ENCODE data around the gene RAB8B.
"Not testable (repeated sequence)": the region's sequence is repeated elsewhere in the genome, so short reads cannot be mapped to it uniquely, and the experiment has no call there.

Gene RAB8B

DNA sequence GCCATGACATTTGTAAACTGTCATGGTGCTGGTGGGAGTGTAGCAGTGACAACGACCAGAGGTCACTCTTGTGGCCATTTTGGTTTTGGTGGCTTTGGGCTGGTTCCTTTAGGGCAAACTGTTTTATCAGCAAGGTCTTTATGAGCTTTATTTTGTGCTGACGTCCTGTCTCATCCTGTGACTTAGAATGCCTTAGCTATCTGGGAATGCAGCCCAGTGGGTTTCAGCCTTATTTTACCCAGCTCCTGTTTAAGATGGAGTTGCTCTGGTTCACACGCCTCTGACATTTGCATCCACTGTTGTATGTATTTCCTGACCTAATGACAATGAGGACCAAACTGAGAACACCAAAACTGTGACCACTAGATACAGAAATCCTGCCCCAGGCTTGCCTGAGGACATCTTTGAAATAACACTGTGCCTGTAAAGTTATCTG, 37.6 kb downstream of the RAB8B start:
- DNase-seq, result no peak
- intact Hi-C loops (cut with DNase I), result no loop called here

DNA sequence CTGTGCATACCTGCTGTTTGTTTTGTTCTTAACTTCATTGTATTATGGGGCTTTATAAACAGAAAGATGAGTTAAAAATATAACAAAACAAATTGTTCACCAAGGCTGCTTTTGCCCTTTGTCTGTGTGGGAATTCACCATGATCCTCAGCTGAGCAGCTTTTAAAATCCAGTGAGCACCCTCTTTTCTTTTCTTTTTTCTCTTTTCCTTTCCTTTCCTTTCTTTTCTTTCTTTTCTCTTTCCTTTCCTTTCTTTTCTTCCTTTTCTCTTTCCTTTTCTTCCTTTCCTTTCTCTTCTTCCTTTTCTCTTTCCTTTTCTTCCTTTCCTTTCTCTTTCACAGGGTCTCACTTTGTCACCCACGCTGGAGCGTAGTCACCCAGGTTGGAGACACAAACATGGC, 38.3 kb downstream of the RAB8B start:
- DNase-seq, result no peak
- intact Hi-C loops (cut with DNase I), result no loop called here

DNA sequence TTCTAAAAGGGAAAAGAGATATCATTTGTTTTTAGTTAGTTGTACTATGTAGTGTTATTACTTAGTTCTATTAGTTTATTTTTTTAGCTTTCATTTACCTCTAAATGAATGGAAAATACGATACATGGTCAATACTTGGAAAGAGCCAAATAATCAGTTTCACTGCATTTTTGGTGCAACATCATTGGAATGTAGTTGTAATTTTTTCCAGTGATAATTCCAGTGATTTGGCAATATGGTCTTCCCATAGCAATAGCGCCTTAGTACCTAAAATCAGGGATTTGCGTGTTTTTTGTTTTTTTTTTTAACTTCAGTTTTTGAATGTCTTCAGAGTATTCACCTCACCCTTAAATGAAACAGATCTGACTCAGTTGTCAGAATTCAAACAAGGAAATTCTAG, 41.8 kb downstream of the RAB8B start:
- intact Hi-C loops (cut with DNase I), result no loop called here
- no peak for DNase-seq

DNA sequence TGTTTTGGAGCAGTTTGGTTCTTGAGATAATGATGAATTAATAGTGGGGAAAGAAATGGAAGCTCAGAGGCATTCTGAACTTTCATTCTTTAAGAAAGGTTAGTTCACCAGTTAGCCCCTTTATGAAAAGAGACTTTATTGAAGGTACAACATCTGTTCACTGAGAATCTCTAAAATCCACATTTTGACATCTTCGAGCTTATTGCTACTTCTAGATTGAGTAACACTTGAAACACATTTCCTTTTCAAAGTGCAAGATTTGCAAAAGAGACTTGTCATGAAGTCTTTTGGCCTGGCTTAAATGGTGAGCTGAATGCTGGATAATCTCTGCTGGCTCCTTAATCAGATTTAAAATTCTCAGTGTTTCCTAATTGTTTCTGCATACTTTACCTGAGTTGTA, 42.3 kb downstream of the RAB8B start:
- no peak for DNase-seq
- intact Hi-C loops (cut with DNase I), result no loop called here

DNA sequence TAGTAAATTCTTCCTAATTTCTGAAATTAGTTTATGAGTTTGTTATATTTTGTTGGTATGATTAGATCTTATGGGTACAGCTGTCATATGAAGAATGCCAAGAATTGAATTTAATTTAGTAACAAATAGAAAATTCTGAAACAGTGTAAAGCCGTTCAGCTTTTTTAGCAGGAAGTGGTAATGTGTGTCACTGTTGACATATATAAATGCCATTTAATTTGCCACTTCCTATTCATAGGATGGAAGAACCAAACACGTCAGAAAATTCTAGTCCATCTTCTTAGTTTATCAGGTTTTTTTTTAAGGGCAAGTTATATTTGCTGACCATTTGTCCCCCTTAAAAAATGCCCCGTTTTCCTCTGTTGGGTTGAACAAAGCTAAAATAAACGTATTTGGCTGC, 43.0 kb downstream of the RAB8B start:
- DNase-seq, result no peak
- intact Hi-C loops (cut with DNase I), result no loop called here

DNA sequence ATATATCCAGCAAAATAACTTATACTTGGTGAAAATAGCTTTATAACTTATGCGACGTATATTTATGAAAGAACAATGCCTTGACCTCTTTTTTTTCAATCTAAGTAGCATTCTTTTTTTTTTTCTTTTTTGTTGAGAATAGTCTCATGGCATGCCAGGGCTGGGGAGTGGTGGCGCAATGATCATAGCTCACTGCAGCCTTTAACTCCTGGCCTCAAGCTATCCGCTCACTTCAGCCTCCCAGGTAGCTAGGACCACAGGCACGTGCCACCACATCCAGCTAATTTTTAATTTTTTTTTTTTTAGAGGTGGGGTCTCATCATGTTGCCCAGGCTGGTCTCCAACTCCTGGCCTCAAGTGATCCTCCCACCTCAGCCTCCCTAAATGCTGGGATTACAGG, 43.5 kb downstream of the RAB8B start:
- no peak for DNase-seq
- intact Hi-C loops (cut with DNase I), result no loop called here

DNA sequence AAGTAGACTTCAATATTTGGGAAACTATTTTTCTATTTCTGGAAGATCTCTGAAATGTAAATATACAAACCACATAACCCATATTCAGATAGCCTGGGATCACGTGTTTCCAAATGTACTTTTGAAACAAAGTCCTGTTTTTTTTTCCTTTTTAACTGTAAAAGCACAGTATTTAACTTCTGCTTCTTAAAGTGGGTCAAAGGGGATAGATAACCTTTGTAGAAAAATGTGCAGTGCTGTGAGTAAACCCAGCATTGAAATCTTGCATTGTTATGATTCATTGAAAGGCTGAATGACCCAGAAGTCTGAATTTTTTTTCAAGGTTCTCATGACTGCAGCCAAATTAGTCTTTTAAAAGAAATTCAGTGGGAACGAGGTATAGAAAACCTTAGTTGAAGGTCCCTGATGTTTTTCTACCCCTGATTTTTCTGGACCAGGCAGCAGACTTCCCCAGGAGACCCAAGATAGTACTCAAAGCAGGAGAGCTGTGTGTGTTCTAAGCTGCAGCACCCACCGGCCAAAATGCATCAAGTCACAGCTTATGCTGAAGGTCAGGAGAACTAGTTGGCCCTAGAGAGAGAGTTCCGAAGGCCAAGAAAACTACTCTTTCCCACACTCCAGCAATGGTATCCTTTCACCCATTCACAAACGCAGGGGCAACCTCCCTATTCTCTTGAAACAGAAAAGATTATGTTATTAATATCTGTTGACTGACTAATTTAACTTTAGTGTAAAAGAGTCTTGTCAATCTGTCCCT, 44.4 kb downstream of the RAB8B start:
- intact Hi-C loops (cut with DNase I), result no loop called here
- no peak for DNase-seq

DNA sequence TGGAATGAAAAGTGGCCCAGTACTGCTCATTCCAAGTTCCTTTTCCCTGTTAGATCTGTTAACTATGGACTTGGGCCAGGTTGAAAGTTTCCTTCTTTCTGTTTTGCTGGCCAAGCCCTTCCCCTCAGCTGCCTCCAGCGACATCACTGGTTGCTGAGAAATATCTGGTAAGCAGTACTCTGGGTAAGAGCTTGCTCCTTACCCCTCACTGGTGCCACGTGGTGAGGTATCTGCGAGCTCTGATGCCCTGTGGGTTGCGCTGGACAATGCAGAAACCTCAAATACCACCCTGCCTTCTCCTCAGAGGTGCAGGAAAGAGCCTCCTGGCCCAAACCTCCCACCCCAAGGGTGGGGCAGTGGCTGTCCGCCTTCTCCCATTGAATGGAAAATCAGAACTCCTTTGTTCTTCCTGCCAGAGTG, 45.1 kb downstream of the RAB8B start:
- intact Hi-C loops (cut with DNase I), result no loop called here
- peak in 27 of 42 donors; percentile 2 to 57 (median 22) for DNase-seq

DNA sequence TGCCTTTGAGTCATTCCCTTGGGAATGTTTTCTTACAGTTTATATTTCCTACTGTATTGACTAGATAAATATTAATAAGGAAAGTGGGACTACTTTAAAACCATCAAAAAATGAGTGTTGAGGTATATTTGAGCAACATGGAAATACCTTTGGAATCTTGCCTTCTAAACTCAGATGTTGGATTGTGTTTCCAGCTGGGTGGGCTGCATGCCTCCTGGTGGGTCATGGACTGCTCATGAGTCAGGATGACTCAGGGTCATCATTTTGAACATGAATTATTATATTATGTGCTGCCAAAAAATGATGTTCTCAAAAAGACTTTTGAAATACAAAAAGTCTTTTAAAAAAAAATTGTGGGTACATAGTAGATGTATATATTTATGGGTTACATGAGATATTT, 46.9 kb downstream of the RAB8B start:
- intact Hi-C loops (cut with DNase I), result no loop called here
- DNase-seq, result no peak

DNA sequence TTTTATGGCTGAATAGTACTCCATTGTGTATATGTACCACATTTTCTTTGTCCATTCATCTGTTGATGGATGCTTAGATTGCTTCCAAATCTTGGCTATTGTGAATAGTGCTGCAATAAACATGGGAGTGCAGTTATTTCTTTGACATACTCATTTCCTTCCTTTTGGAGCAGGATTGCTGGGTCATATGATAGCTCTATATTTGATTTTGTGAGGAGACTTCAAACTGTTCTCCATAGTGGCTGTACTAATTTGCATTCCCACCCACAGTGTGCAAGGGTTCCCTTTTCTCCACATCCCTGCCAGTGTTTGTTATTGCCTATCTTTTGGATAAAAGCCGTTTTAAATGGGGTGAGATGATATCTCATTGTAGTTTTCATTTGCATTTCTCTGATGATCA, 47.7 kb downstream of the RAB8B start:
- intact Hi-C loops (cut with DNase I); DNase-seq: not testable (repeated sequence)

DNA sequence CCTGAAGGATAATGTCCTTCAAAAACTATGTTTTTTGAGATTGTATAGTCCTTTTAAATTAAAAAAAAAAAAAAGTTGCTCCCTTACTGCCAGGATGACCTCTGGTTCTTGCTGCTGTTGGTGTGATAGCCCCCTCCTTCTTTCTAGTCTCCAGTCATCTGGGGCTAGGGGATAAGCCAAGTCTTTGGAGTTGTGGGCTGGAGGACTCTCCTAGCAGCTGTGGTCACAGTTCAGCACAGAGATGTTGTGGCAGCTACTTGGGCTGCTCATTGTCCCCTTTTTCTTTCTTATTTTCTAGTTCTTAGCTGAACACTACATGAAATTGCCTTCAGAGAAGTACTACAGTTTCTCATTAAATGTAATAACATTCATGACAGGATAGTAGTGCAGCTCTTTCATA, 48.8 kb downstream of the RAB8B start:
- no peak for DNase-seq
- intact Hi-C loops (cut with DNase I), result no loop called here

DNA sequence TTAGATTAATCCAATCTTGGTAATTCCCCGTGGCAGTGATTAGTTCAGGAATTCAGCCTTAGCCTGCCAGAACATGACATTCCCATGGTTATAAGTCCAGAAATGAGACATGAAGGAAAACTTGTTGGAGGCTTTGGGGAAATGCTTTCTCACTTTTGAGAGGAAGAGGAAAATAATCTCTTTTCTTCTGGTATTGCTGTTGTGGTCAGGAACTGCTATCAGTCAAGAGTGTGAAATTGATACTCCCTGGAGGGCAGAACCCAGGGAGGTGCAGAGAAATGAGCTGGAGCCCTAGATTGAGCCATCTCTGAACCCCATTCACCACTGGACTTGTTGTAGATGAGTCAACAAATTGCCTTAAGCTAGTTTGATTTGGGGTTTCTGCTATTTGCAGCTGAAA, 49.4 kb downstream of the RAB8B start:
- DNase-seq, result no peak
- intact Hi-C loops (cut with DNase I), result no loop called here

DNA sequence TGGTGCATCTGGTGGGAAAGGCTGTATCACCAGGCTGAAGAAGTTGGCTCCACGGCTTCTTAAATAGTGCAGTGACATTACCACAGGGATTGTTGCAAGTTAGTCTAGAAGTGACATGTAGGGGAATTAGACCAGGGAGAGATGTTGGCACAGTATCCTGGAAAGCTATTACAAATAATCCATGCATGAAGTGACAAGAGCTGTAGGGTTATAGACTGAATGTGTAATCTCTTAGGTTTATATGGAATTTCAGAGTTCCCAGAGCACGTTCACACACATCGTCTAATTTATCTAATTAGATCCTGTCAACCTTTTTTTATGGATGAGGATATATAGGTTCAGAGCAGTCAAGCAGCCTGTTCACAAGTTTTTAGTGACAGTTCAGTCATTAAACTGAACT, 50.7 kb downstream of the RAB8B start:
- no peak for DNase-seq
- intact Hi-C loops (cut with DNase I), result no loop called here

DNA sequence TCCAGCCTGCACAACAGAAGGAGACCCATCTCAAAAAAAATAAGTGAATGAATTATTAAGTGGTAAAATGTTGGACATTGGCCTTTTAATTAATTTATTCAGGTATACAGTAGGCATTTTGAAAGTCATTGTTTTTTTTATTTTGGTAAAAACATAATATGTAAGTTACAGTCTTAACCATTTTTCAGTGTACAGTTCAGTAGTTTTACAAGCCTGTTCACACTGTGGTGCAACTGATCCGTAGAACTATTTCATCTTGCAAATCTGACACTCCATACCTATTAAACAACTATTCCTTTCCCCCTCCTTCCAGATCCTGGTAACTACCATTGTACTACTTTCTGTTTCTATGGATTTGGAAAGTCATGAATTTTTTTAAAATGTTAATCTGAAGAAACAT, 51.9 kb downstream of the RAB8B start:
- no peak for DNase-seq
- intact Hi-C loops (cut with DNase I), result no loop called here

DNA sequence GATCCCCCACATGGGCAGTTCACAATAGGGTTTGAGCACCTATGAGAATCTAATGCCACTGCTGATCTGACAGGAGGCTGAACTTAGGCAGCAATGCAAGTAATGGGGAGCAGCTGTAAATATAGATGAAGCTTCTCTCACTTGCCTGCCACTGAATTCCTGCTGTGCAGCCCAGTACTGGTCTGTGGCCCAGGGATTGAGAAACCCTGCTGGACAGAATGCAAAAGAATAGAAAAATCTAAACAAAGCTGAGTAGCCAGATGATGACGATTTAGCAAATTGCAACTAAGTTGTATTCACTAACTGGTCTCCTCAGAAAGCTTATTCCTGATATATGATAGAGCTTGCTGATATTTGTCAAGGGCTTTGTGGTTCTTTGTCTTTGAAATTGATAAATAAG, 53.7 kb downstream of the RAB8B start:
- intact Hi-C loops (cut with DNase I), result no loop called here
- no peak for DNase-seq

DNA sequence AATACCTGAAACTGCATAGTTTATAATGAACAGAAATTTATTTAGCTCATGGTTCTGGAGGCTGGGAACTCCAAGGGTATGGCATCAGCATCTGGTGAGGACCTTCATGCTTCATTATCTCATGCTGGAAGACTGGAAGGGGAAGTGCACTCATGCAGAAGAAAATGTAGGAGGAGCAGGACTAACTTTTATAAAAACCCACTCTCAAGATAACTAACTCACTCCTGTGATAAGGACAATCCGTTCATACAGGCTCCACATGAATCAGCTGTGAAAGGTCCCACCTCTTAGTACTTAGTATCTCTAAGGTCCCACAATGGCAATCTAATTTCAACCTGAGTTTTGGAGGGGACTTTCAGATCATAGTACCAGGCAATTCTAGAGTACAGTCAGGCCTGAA, 54.4 kb downstream of the RAB8B start:
- DNase-seq, result no peak
- intact Hi-C loops (cut with DNase I), result no loop called here

DNA sequence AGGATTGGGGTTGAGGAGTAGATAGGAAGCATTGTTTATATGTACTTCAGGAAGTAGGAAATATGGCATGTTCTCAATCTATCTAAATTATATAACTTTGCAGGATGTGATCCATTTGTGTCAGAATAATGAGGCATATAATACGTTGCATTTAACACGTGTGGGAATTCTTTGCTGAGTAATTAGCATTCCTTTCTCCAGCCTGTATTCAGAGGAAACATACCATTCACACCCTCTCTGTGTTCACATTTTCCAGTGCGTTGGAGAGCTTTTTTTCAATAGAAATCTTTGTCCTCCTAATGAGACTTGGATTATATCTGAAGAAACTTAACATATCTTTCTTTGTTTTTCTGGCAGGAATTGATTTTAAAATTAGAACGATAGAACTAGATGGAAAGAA, 55.0 kb downstream of the RAB8B start:
- intact Hi-C loops (cut with DNase I), result no loop called here
- DNase-seq, result no peak

DNA sequence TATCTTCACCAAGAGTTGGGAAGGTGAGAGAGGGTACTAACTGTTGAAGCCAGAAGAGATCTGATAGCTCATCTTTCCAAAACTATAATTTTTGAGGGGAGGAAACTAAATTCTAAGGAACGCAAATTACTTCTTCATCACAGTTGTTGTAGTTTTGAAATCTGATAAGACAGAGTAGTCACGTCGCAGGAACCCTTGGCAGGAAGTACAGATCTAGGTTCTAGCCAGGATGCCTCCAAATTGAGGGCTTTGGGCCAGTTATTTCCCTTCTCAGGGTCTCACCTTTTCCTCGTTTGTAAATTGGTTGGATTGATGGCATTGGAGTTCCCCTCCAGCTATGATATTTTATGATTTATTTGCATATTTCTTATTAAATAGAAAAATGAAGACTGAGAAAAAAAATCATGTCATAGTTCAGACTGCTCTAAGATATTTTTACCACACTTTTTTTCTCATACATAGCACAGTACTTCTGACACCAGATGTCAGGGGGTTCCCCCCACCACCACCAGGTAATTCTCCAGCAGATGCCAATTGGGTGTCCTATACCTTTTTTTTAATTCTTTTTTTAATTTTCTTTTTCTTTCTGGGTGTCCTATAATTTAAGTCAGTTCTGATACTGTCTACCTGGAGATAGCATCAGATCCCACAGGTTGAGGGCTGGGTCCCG, 55.7 kb downstream of the RAB8B start:
- intact Hi-C loops (cut with DNase I), result no loop called here

DNA sequence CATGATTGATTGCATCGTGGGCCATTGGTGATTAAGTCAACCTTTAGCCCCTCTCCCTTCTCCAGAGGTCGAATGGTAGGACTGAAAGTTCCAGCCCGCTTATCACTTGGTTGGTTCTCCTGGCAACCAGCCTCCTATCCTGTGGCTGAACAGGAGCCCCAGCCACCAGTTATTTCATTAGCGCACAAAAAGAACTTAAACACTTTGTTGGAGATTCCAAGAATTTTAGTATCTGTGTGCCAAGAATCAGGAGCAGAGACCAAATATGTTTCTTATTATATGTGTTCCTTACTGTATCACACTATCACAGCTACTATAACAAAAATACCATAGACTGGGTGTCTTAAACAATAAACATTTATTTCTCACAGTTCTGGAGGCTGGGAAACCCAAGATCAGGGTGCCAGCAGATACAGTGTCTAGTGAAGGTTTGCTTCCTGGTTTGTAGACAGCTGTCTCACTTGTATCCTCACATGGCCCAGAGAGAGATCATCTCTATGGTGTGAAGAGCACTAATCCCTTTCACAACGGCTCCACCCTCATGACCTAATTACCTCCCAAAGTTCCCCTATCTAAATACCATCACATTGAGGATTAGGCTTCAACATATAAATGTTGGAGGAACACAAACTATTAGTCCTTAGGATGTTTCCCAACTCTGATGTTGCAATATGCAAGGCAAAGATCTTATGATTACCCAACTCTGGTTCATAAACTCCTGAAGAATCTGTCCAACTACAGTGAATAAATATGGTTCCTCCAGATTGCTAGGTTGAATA, 57.5 kb downstream of the RAB8B start:
- intact Hi-C loops (cut with DNase I), result no loop called here
- no peak for DNase-seq

More for the DNA sequence above, 55.7 kb downstream of the RAB8B start:
- DNase-seq, result no peak

DNA sequence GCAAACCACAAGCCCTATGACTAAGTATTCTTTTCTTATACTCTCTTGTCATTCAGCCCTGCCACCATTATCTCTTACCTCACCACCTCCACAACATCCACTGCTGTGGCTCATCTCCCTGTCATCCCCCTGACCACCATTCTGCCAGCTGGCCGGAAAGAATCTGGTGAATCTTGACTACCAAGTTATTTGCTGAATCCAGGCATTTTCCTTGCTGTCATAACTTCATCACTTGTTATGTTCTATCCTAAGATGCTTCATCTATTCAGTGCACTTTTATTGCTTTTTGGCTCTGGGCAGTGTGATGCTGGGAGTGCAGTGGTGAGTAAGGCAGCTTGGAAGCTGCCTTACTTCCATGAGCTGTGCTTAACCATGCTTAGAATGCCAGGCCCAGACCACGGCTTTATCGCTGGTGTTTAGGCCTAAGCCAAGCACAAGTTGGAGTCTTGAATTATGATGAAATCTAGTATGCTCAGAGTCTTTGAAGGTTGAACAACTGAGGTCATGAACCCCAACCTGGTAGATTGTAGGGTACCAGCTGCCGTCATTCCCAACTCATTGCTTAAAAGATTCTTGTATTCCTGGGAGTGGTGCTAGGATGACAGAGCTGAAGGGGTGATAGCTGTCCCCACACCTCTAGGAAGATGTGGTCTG, 61.0 kb downstream of the RAB8B start:
- DNase-seq, result no peak
- intact Hi-C loops (cut with DNase I), result no loop called here

Data from head of caudate nucleus (tissue), 42 donors.